ENCODE measurements around the gene KREMEN2.

GRCh38 chr16:3013491-3013951, 49.4 kb downstream of the KREMEN2 start:
- no peak for TF ChIP-seq EP300 (IDR thresholded peaks at IDR 0.05)
- TF ChIP-seq CTCF (IDR thresholded peaks at IDR 0.05): no peak
- TF ChIP-seq CEBPB (IDR thresholded peaks at IDR 0.05): no peak
- no peak for TF ChIP-seq RAD21 (conservative IDR thresholded peaks at IDR 0.05 in 1 of 2, IDR thresholded peaks at IDR 0.05 in 1 of 2)
- TF ChIP-seq HDAC2 (IDR thresholded peaks at IDR 0.05): no peak
- no peak for TF ChIP-seq REST (IDR thresholded peaks at IDR 0.05)
